GM21381 (cell line): ENCODE results near the gene SLC13A4.
"Not testable (repeated sequence)": the region's sequence is repeated elsewhere in the genome, so short reads cannot be mapped to it uniquely, and the experiment has no call there.

Source experiments
- ATAC-seq: cut with Tn5 transposase; IDR thresholded peaks from one replicate; pipeline ENCODE4 v1.9.1; 2021; ENCODE audit warnings: mild to moderate bottlenecking, moderate library complexity; ENCODE audit not compliant: unreplicated experiment

SLC13A4 gene

GRCh38 chr7:135666846-135667245 lies 61.1 kb downstream of the SLC13A4 start:
- ATAC-seq: no peak

GRCh38 chr7:135666156-135666555 lies 61.8 kb downstream of the SLC13A4 start:
- no peak for ATAC-seq

GRCh38 chr7:135665042-135665441 lies 62.9 kb downstream of the SLC13A4 start:
- no peak for ATAC-seq

- no peak for ATAC-seq
Observed at GRCh38 chr7:135664046-135664589, 63.9 kb downstream of the SLC13A4 start.

GRCh38 chr7:135662373-135663114 lies 65.4 kb downstream of the SLC13A4 start, which contains the start of gene STMP1:
STMP1 (plus strand) TSS chr7:135662514.
- ATAC-seq: peak; percentile 97

- ATAC-seq: no peak
Observed at GRCh38 chr7:135662123-135662372, 65.9 kb downstream of the SLC13A4 start.

- ATAC-seq: no peak
Observed at GRCh38 chr7:135661311-135662122, 66.5 kb downstream of the SLC13A4 start.

- ATAC-seq: no peak
Observed at GRCh38 chr7:135659159-135659846, 68.7 kb downstream of the SLC13A4 start.

- ATAC-seq: no peak
Observed at GRCh38 chr7:135658564-135658963, 69.4 kb downstream of the SLC13A4 start.

- ATAC-seq: no peak
Observed at GRCh38 chr7:135653340-135654080, 74.5 kb downstream of the SLC13A4 start.

GRCh38 chr7:135650831-135651573 lies 77.0 kb downstream of the SLC13A4 start:
- no peak for ATAC-seq

GRCh38 chr7:135648235-135648634 lies 79.8 kb downstream of the SLC13A4 start:
- no peak for ATAC-seq

- no peak for ATAC-seq
Observed at GRCh38 chr7:135647755-135648154, 80.2 kb downstream of the SLC13A4 start.

- ATAC-seq: no peak
Observed at GRCh38 chr7:135645296-135645904, 82.6 kb downstream of the SLC13A4 start.

- ATAC-seq: no peak
Observed at GRCh38 chr7:135644729-135645128, 83.3 kb downstream of the SLC13A4 start.

GRCh38 chr7:135644154-135644553 lies 83.8 kb downstream of the SLC13A4 start:
- no peak for ATAC-seq

GRCh38 chr7:135639690-135640089 lies 88.3 kb downstream of the SLC13A4 start:
- ATAC-seq: not testable (repeated sequence)

- no peak for ATAC-seq
Observed at GRCh38 chr7:135634191-135634878, 93.7 kb downstream of the SLC13A4 start.
